HUES64 (cell line): ENCODE results near the gene MUC5AC.
"Not testable (repeated sequence)": the region's sequence is repeated elsewhere in the genome, so short reads cannot be mapped to it uniquely, and the experiment has no call there.

ENCODE experiments used
- H3K27ac ChIP-seq: 2 replicates; pipeline ENCODE4 v1.7.0; 2013; ENCODE audit warnings: low read depth, low read length, inconsistent platforms
- H3K27me3 ChIP-seq: 2 replicates; pipeline ENCODE4 v1.6.1; 2013; ENCODE audit warnings: mild to moderate bottlenecking, low read length; ENCODE audit not compliant: insufficient read depth
- H3K36me3 ChIP-seq: 2 replicates; pipeline ENCODE4 v1.6.1; 2013; ENCODE audit warnings: mild to moderate bottlenecking, low read length; ENCODE audit not compliant: insufficient read depth
- H3K4me1 ChIP-seq: 2 replicates; pipeline ENCODE4 v1.6.1; 2013; ENCODE audit warnings: mild to moderate bottlenecking, low read length, moderate library complexity; ENCODE audit not compliant: insufficient read depth
- H3K4me3 ChIP-seq: 2 replicates; pipeline ENCODE4 v1.5.1; 2013; ENCODE audit warnings: mild to moderate bottlenecking, low read length, moderate library complexity
- H3K9ac ChIP-seq: 2 replicates; pipeline ENCODE4 v1.6.1; 2013; ENCODE audit warnings: mild to moderate bottlenecking, low read depth, low read length
- H3K9me3 ChIP-seq: 2 replicates; pipeline ENCODE4 v1.6.1; 2013; ENCODE audit warnings: low read depth, low read length; ENCODE audit not compliant: insufficient read depth
- WGBS: fragments of 150-250, 120-280 bp; methylation state at CpG from one replicate; pipeline ENCODE4 v1.1.7; 2013; ENCODE audit warnings: missing lambda C conversion rate; 5-methylcytosine and 5-hydroxymethylcytosine counted together

The MUC5AC gene

GRCh38 chr11:1152316-1153104, 5.2 kb upstream of the MUC5AC start:
- H3K9me3 ChIP-seq: no peaks in the 10 kb centered on the region
- no peak overlapping the region for H3K9ac ChIP-seq
- H3K27ac ChIP-seq: no peak overlapping the region
- H3K4me1 ChIP-seq: no peaks in the 10 kb centered on the region
- WGBS: 82% methylated on average over 22 of the region's 22 CpGs
- H3K27me3 ChIP-seq: no peaks in the 10 kb centered on the region
- H3K4me3 ChIP-seq: no peak overlapping the region
- no peaks in the 10 kb centered on the region for H3K36me3 ChIP-seq

GRCh38 chr11:1153105-1153950, 4.4 kb upstream of the MUC5AC start:
- H3K36me3 ChIP-seq: no peaks in the 10 kb centered on the region
- no peak overlapping the region for H3K4me3 ChIP-seq
- H3K27me3 ChIP-seq: no peaks in the 10 kb centered on the region
- H3K9me3 ChIP-seq: no peaks in the 10 kb centered on the region
- 80% methylated on average over 28 of the region's 28 CpGs for WGBS
- H3K4me1 ChIP-seq: no peaks in the 10 kb centered on the region
- H3K9ac ChIP-seq: no peak overlapping the region; the same call in 1 of the 2 replicates
- H3K27ac ChIP-seq: no peak overlapping the region

GRCh38 chr11:1153951-1154493, 3.7 kb upstream of the MUC5AC start:
- no peak overlapping the region for H3K4me3 ChIP-seq
- H3K27me3 ChIP-seq: no peaks in the 10 kb centered on the region
- no peak overlapping the region for H3K9ac ChIP-seq
- H3K4me1 ChIP-seq: no peaks in the 10 kb centered on the region
- H3K36me3 ChIP-seq: no peaks in the 10 kb centered on the region
- no peak overlapping the region for H3K27ac ChIP-seq
- H3K9me3 ChIP-seq: no peaks in the 10 kb centered on the region
- WGBS: 86% methylated on average over 14 of the region's 14 CpGs

GRCh38 chr11:1154656-1155055, 3.1 kb upstream of the MUC5AC start:
- H3K4me3 ChIP-seq, H3K27me3 ChIP-seq, H3K4me1 ChIP-seq, H3K27ac ChIP-seq, H3K36me3 ChIP-seq, H3K9me3 ChIP-seq, H3K9ac ChIP-seq: not testable (repeated sequence)
- 100% methylated on average over 1 of the region's 3 CpGs for WGBS

- H3K4me1 ChIP-seq: no peaks in the 10 kb centered on the region
- no peaks in the 10 kb centered on the region for H3K27me3 ChIP-seq
- no peak overlapping the region for H3K27ac ChIP-seq
- H3K36me3 ChIP-seq: no peaks in the 10 kb centered on the region
- no peaks in the 10 kb centered on the region for H3K9me3 ChIP-seq
- no peak overlapping the region for H3K4me3 ChIP-seq
- H3K9ac ChIP-seq: no peak overlapping the region
These were observed 2.5 kb upstream of the MUC5AC start for GRCh38 chr11:1155274-1155693.

GRCh38 chr11:1156506-1157340, 1.0 kb upstream of the MUC5AC start:
- no peaks in the 10 kb centered on the region for H3K27me3 ChIP-seq
- H3K27ac ChIP-seq: no peak overlapping the region
- 93% methylated on average over 7 of the region's 7 CpGs for WGBS
- no peak overlapping the region for H3K4me3 ChIP-seq
- no peak overlapping the region for H3K9ac ChIP-seq
- no peaks in the 10 kb centered on the region for H3K4me1 ChIP-seq
- no peaks in the 10 kb centered on the region for H3K9me3 ChIP-seq
- no peaks in the 10 kb centered on the region for H3K36me3 ChIP-seq

GRCh38 chr11:1157341-1157644, 460 bp upstream of the MUC5AC start:
- Histone ChIP-seq H3K27ac (no peak overlapping the region), H3K27me3 (no peaks in the 10 kb centered on the region), H3K9ac (no peak overlapping the region), H3K4me3 (no peak overlapping the region), H3K36me3 (no peaks in the 10 kb centered on the region), H3K4me1 (no peaks in the 10 kb centered on the region), H3K9me3 (no peaks in the 10 kb centered on the region)
- 86% methylated on average over 4 of the region's 4 CpGs for WGBS

GRCh38 chr11:1158681-1159487, 1.1 kb downstream of the MUC5AC start:
- no peaks in the 10 kb centered on the region for H3K9me3 ChIP-seq
- H3K9ac ChIP-seq: no peak overlapping the region
- H3K27me3 ChIP-seq: no peaks in the 10 kb centered on the region
- H3K4me3 ChIP-seq: no peak overlapping the region
- WGBS: 94% methylated on average over 32 of the region's 32 CpGs
- no peak overlapping the region for H3K27ac ChIP-seq
- no peaks in the 10 kb centered on the region for H3K4me1 ChIP-seq
- H3K36me3 ChIP-seq: no peaks in the 10 kb centered on the region

GRCh38 chr11:1159488-1160220, 1.9 kb downstream of the MUC5AC start:
- not testable (repeated sequence) for H3K27ac ChIP-seq, H3K9me3 ChIP-seq, H3K4me3 ChIP-seq, H3K36me3 ChIP-seq, H3K27me3 ChIP-seq, H3K9ac ChIP-seq, H3K4me1 ChIP-seq
- 79% methylated on average over 22 of the region's 24 CpGs for WGBS
